ENCODE measurements around the gene MACROD2. TPM values are rescaled to one million over a fixed set of nuclear protein-coding genes. Genes with fewer than 3 reads are reported as not detected.

Gene MACROD2
- total RNA-seq, 2 donors from 2014 or later: 8.3 to 21.8 TPM

DNA sequence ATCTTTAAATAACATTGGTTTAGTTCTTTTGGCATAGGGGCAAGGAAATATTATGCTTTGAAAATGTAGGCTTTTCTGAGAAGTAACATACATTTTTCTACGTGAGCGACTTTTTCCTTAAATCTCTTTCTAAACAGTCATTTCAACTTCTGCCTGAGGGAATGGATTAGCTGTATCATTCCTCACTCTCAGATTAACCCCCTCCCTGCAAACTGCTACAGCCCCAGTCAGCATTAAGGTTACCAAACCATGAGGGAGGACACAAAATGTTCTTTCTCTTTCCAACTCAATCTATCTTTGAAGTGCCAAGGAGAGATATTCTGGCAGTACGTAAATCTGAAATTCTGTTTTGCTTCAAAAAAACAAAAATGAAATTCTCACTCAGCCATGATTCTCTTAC lies 573.4 kb downstream of the MACROD2 start:
- DNase-seq: no peak
- Histone ChIP-seq H3K4me3 (no peak overlapping the region), H3K27ac (no peak overlapping the region), H3K27me3 (no peaks in the 10 kb centered on the region), H3K9me3 (no peaks in the 10 kb centered on the region), H3K36me3 (replicated peaks in 1 of 2; ENCODE audit: insufficient read depth in 1 of 2, low read depth in 2 of 2) (no peaks in the 10 kb centered on the region), H3K4me1 (no peaks in the 10 kb centered on the region)
- intact Hi-C loops (cut with DNase I): no loop called here
- TF ChIP-seq, protein P1, sequence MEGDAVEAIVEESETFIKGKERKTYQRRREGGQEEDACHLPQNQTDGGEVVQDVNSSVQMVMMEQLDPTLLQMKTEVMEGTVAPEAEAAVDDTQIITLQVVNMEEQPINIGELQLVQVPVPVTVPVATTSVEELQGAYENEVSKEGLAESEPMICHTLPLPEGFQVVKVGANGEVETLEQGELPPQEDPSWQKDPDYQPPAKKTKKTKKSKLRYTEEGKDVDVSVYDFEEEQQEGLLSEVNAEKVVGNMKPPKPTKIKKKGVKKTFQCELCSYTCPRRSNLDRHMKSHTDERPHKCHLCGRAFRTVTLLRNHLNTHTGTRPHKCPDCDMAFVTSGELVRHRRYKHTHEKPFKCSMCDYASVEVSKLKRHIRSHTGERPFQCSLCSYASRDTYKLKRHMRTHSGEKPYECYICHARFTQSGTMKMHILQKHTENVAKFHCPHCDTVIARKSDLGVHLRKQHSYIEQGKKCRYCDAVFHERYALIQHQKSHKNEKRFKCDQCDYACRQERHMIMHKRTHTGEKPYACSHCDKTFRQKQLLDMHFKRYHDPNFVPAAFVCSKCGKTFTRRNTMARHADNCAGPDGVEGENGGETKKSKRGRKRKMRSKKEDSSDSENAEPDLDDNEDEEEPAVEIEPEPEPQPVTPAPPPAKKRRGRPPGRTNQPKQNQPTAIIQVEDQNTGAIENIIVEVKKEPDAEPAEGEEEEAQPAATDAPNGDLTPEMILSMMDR (IDR thresholded peaks at IDR 0.05): no peak
- TF ChIP-seq POLR2A (IDR thresholded peaks at IDR 0.05): no peak
- ATAC-seq: no peak
- 84 to 89% methylated on average over 3 of the region's 3 CpGs for WGBS, 2 donors

DNA sequence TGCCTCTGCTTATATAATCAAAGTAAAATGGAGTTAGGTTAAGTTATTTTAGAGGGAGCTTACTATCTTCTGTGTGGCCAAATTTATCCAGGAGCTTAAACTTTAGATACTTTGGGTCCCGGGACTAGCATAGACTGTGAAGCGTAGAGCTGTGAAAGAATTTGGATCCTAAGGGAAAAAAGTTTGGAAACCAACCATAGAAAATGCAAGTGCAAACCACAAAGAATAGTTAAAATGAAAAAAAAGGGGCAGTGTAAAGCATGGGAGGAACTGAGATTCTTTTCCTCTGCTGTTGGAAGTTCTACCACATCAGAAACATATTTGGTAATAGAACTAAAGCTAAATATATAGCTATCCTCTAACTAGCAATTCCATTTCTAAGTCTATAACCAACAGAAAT lies 574.3 kb downstream of the MACROD2 start:
- no peak overlapping the region for H3K27ac ChIP-seq
- DNase-seq (no peak), ATAC-seq (no peak)
- no peak for TF ChIP-seq POLR2A (IDR thresholded peaks at IDR 0.05)
- TF ChIP-seq, protein P1 (IDR thresholded peaks at IDR 0.05): no peak
- no peaks in the 10 kb centered on the region for H3K36me3 ChIP-seq (replicated peaks in 1 of 2; ENCODE audit: insufficient read depth in 1 of 2, low read depth in 2 of 2)
- no peaks in the 10 kb centered on the region for H3K27me3 ChIP-seq
- intact Hi-C loops (cut with DNase I): no loop called here
- 89 to 98% methylated on average over 2 of the region's 2 CpGs for WGBS, 2 donors
- H3K4me3 ChIP-seq: no peak overlapping the region
- H3K9me3 ChIP-seq: no peaks in the 10 kb centered on the region
- H3K4me1 ChIP-seq: no peaks in the 10 kb centered on the region

DNA sequence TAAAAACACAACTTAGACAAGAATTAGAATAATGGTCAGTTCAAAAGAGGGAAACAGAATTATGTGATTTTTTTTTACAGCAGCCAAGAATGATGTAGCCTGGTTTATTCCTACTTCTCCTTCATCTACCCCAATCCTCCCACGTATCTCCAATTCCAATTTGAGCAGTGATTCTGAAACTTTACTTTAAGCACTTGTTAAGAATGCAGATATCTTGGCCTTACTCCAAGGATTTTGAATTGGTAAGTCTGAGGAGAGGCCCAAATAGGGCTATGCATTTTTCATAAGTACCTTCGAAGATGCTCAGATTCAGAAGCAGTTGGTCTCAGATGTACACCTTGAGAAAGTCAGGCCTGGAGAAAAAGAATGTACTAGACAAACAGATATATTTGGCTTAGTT lies 575.5 kb downstream of the MACROD2 start:
- Histone ChIP-seq H3K4me1 (no peaks in the 10 kb centered on the region), H3K27ac (no peak overlapping the region)
- intact Hi-C loops (cut with DNase I): no loop called here

DNA sequence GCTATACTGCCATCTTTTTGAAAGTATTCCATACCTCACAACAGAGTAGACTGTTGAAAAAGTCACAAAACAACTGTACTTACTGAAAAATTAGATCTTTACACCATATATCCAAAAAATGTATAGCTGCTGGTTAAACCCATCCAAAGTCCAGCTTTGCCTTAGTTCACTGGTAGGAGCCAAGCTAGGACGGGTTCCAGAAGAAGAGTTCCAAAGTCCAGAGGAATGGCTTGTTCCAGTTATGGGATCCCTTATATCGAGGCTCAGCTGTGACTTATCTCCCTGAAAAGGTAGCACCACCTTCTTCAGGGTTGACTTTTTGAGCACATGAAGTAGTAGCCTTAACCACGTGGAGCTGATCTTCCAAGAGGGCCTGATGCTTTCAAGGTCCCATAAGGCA lies 578.4 kb downstream of the MACROD2 start:
- Histone ChIP-seq H3K4me3 (no peak overlapping the region), H3K4me1 (peaks cover 5% of the 10 kb centered on the region), H3K27ac (no peak overlapping the region), H3K27me3 (no peaks in the 10 kb centered on the region), H3K9me3 (no peaks in the 10 kb centered on the region), H3K36me3 (replicated peaks in 1 of 2; ENCODE audit: insufficient read depth in 1 of 2, low read depth in 2 of 2) (no peaks in the 10 kb centered on the region)
- no peak for TF ChIP-seq POLR2A (IDR thresholded peaks at IDR 0.05)
- TF ChIP-seq, protein P1 (IDR thresholded peaks at IDR 0.05): no peak
- ATAC-seq (no peak), DNase-seq (no peak)
- 54 to 59% methylated on average over 3 of the region's 3 CpGs for whole genome bisulfite sequencing, 2 donors
- intact Hi-C loops (cut with DNase I): no loop called here

More for the DNA sequence above, 575.5 kb downstream of the MACROD2 start:
- DNase-seq (no peak), ATAC-seq (no peak)
- Histone ChIP-seq H3K36me3 (replicated peaks in 1 of 2; ENCODE audit: insufficient read depth in 1 of 2, low read depth in 2 of 2) (no peaks in the 10 kb centered on the region), H3K27me3 (no peaks in the 10 kb centered on the region), H3K9me3 (no peaks in the 10 kb centered on the region), H3K4me3 (no peak overlapping the region)
- TF ChIP-seq POLR2A (IDR thresholded peaks at IDR 0.05): no peak
- TF ChIP-seq, protein P1 (IDR thresholded peaks at IDR 0.05): no peak
- WGBS, 2 donors: 77% methylated on average over 2 of the region's 2 CpGs

DNA sequence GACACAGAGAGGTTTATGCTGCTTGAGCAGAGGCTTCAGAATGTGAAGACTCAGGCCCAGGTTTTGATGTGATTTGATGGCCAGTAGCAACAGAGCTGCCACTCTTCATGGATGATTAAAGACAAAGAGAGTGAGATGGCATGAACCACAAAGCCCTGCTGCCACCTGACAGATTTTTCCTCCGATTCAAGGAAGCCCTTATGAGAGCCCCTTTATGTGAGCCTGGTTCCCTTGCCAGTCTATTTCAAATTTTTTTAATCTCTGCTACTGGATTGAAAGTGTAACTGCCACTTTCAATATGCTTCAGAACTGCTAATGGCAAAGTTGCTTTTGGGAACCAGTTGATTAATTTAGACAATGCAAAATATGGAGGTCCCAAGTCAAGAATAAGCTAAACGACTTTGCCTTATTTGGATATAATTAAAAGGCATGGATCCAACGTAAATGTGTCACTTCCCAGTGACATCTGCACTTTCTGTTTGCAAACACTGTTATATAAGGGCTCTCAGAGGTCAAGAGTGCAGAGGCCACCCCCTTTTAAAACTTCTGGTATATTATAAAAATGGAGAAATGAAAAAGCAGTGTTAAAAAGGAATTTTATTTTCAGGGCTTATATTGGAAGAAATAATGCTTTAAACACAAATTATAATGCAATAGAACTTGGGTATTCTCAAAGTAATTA lies 581.0 kb downstream of the MACROD2 start:
- intact Hi-C loops (cut with DNase I): no loop called here
- WGBS, 2 donors: 34 to 42% methylated on average over 3 of the region's 3 CpGs
- H3K4me3 ChIP-seq: no peak overlapping the region
- H3K27me3 ChIP-seq: no peaks in the 10 kb centered on the region
- H3K36me3 ChIP-seq (replicated peaks in 1 of 2; ENCODE audit: insufficient read depth in 1 of 2, low read depth in 2 of 2): no peaks in the 10 kb centered on the region
- ATAC-seq (no peak), DNase-seq (no peak)
- TF ChIP-seq POLR2A (IDR thresholded peaks at IDR 0.05): no peak
- TF ChIP-seq, protein P1 (IDR thresholded peaks at IDR 0.05): no peak
- H3K27ac ChIP-seq: no peak overlapping the region
- no peaks in the 10 kb centered on the region for H3K9me3 ChIP-seq
- H3K4me1 ChIP-seq: peaks cover 5% of the 10 kb centered on the region

Measured in body of pancreas (tissue), 4 donors.